ENCODE measurements around the gene DNAJB5. TPM values are rescaled to one million over a fixed set of nuclear protein-coding genes. Genes with fewer than 3 reads are reported as not detected.

DNAJB5 gene
- total and polyA plus RNA-seq, 2 donors from 2014 or later: 9.7 to 10.6 TPM

- H3K27me3 ChIP-seq (ENCODE audit: control insufficient read depth, insufficient read depth, low read length): no peaks in the 10 kb centered on the region
- no peak overlapping the region for H3K27ac ChIP-seq (ENCODE audit: low read depth in 2 of 2, low read length in 2 of 2)
- TF ChIP-seq CTCF (IDR thresholded peaks at IDR 0.05; ENCODE audit: borderline replicate concordance, extremely low read depth, insufficient read depth): no peak
- DNase-seq: no peak
- H3K4me3 ChIP-seq (ENCODE audit: low read length in 3 of 3): no peak overlapping the region
- H3K9ac ChIP-seq (ENCODE audit: low read length in 3 of 3): no peak overlapping the region
- H3K9me3 ChIP-seq (ENCODE audit: control insufficient read depth in 2 of 3, insufficient read depth in 1 of 3, low read length in 3 of 3): no peaks in the 10 kb centered on the region
- intact Hi-C loops (cut with DNase I): no loop called here
- FAIRE-seq: no peak
- H3K4me1 ChIP-seq (ENCODE audit: control insufficient read depth in 2 of 3, insufficient read depth in 2 of 3, low read depth in 1 of 3, low read length in 3 of 3): peaks cover 0 to 16% (median 11%) of the 10 kb centered on the region in 3 donors
- H3K36me3 ChIP-seq (ENCODE audit: control insufficient read depth in 2 of 3, insufficient read depth in 3 of 3, low read length in 3 of 3): peaks cover 0 to 3% (median 0%) of the 10 kb centered on the region in 3 donors
Observed at GRCh38 chr9:35000535-35001284, 11.2 kb downstream of the DNAJB5 start.

- Histone ChIP-seq H3K36me3 (ENCODE audit: control insufficient read depth in 2 of 3, insufficient read depth in 3 of 3, low read length in 3 of 3) (peaks cover 0 to 3% (median 0%) of the 10 kb centered on the region in 3 donors), H3K9ac (ENCODE audit: low read length in 3 of 3) (no peak overlapping the region), H3K4me1 (ENCODE audit: control insufficient read depth in 2 of 3, insufficient read depth in 2 of 3, low read depth in 1 of 3, low read length in 3 of 3) (peaks cover 0 to 12% (median 7%) of the 10 kb centered on the region in 3 donors), H3K9me3 (ENCODE audit: control insufficient read depth in 2 of 3, insufficient read depth in 1 of 3, low read length in 3 of 3) (no peaks in the 10 kb centered on the region), H3K4me3 (ENCODE audit: low read length in 3 of 3) (no peak overlapping the region), H3K27ac (ENCODE audit: low read depth in 2 of 2, low read length in 2 of 2) (no peak overlapping the region), H3K27me3 (ENCODE audit: control insufficient read depth, insufficient read depth, low read length) (no peaks in the 10 kb centered on the region)
- no peak for FAIRE-seq
- intact Hi-C loops (cut with DNase I): no loop called here
- no peak for TF ChIP-seq CTCF (IDR thresholded peaks at IDR 0.05; ENCODE audit: borderline replicate concordance, extremely low read depth, insufficient read depth)
- no peak for DNase-seq
Observed at GRCh38 chr9:35001285-35001677, 11.7 kb downstream of the DNAJB5 start.

- Histone ChIP-seq H3K9me3 (ENCODE audit: control insufficient read depth in 2 of 3, insufficient read depth in 1 of 3, low read length in 3 of 3) (no peaks in the 10 kb centered on the region), H3K4me1 (ENCODE audit: control insufficient read depth in 2 of 3, insufficient read depth in 2 of 3, low read depth in 1 of 3, low read length in 3 of 3) (peaks cover 0 to 8% (median 7%) of the 10 kb centered on the region in 3 donors), H3K9ac (ENCODE audit: low read length in 3 of 3) (no peak overlapping the region), H3K36me3 (ENCODE audit: control insufficient read depth in 2 of 3, insufficient read depth in 3 of 3, low read length in 3 of 3) (no peaks in the 10 kb centered on the region), H3K4me3 (ENCODE audit: low read length in 3 of 3) (no peak overlapping the region), H3K27me3 (ENCODE audit: control insufficient read depth, insufficient read depth, low read length) (no peaks in the 10 kb centered on the region), H3K27ac (ENCODE audit: low read depth in 2 of 2, low read length in 2 of 2) (no peak overlapping the region)
- TF ChIP-seq CTCF (IDR thresholded peaks at IDR 0.05; ENCODE audit: borderline replicate concordance, extremely low read depth, insufficient read depth): no peak
- intact Hi-C loops (cut with DNase I): no loop called here
- no peak for DNase-seq
- no peak for FAIRE-seq
Observed at GRCh38 chr9:35001803-35002502, 12.4 kb downstream of the DNAJB5 start.
